Suprapubic skin (tissue), 4 donors: ENCODE measurements around the gene PDHA1. TPM values are rescaled to one million over a fixed set of nuclear protein-coding genes. Genes with fewer than 3 reads are reported as not detected.

Experiments
- DNase-seq, 2 donors: peaks; one replicate each; pipeline ENCODE4 v3.0.0-alpha.2; 2019; ENCODE audit warnings: low spot score in 2 of 2
- H3K27ac ChIP-seq: fragments of 200-600 bp; sonication (generic); one replicate; pipeline ENCODE4 v1.5.1; 2019
- H3K27me3 ChIP-seq: fragments of 200-600 bp; sonication (generic); one replicate; pipeline ENCODE4 v1.5.1; 2019
- H3K36me3 ChIP-seq: fragments of 200-600 bp; sonication (generic); one replicate; pipeline ENCODE4 v1.5.1; 2019
- H3K4me1 ChIP-seq: fragments of 200-600 bp; sonication (generic); one replicate; pipeline ENCODE4 v1.5.1; 2019
- H3K4me3 ChIP-seq: fragments of 200-600 bp; sonication (generic); one replicate; pipeline ENCODE4 v1.5.1; 2019; ENCODE audit warnings: mild to moderate bottlenecking
- H3K9me3 ChIP-seq: fragments of 200-600 bp; sonication (generic); one replicate; pipeline ENCODE4 v1.5.1; 2019
- CTCF ChIP-seq, 2 donors: fragments of 200-600 bp in 1 of 2; fragments of 450-650 bp in 1 of 2; sonication (generic) in 1 of 2; IDR thresholded peaks; one replicate each; pipeline ENCODE4 v1.5.1; 2016 to 2019; ENCODE audit warnings: antibody characterized with exemption in 2 of 2, mild to moderate bottlenecking in 1 of 2, moderate library complexity in 1 of 2
- EP300 ChIP-seq: sonication (generic); formaldehyde crosslinking; IDR thresholded peaks from one replicate; pipeline ENCODE4 v1.6.1; 2017; ENCODE audit warnings: antibody characterized with exemption
- POLR2A ChIP-seq, 2 donors: fragments of 450-650 bp; IDR thresholded peaks; one replicate each; pipeline ENCODE4 v1.6.1; 2017; ENCODE audit warnings: antibody characterized with exemption in 2 of 2, mild to moderate bottlenecking in 2 of 2, moderate library complexity in 2 of 2
- POLR2AphosphoS5 ChIP-seq, 3 donors: sonication (generic); formaldehyde crosslinking; IDR thresholded peaks; one replicate each; pipeline ENCODE4 v1.6.1; 2017; ENCODE audit warnings: antibody characterized with exemption in 3 of 3
- WGBS: methylation state at CpG from one replicate; pipeline ENCODE4 v1.1.5; 2018; 5-methylcytosine and 5-hydroxymethylcytosine counted together
- total RNA-seq, 4 donors: library from RNA; depleted of rRNA; stranded (reverse); fragments of >200 nt; gene quantifications; one replicate each; pipeline ENCODE4 v1.1.0, GENCODE V29; 2016

The PDHA1 gene
- total RNA-seq: 100 to 1,000 TPM in 2 of 4 donors, 10 to 100 TPM in 2; 56.4 to 137 (median 105) TPM

GRCh38 chrX:19343535-19344408 is at the start of gene PDHA1:
Gene PDHA1, plus strand, starts transcription at chrX:19343927. Its CDS starts 111 bp downstream, at chrX:19344038.
- Histone ChIP-seq H3K4me3 (peak within 1 kb of the TSS; percentile 70), H3K4me1 (peaks cover 6% of the 10 kb centered on the region), H3K9me3 (no peaks in the 10 kb centered on the region), H3K27ac (peak within 1 kb of the TSS; percentile 89), H3K36me3 (no peaks in the 10 kb centered on the region), H3K27me3 (no peaks in the 10 kb centered on the region)
- 51% methylated on average over 7 of the region's 81 CpGs for WGBS
- peak in 1 of 3 donors; percentile 34 for TF ChIP-seq POLR2AphosphoS5 (IDR thresholded peaks at IDR 0.05)
- TF ChIP-seq CTCF (IDR thresholded peaks at IDR 0.05): no peak
- TF ChIP-seq POLR2A (IDR thresholded peaks at IDR 0.05): peak in 1 of 2 donors; percentile 38
- DNase-seq: peak; percentile 94

- H3K27ac ChIP-seq: no peak overlapping the region
- no peaks in the 10 kb centered on the region for H3K27me3 ChIP-seq
- no peaks in the 10 kb centered on the region for H3K4me1 ChIP-seq
- TF ChIP-seq EP300: no peak
- TF ChIP-seq POLR2AphosphoS5 (IDR thresholded peaks at IDR 0.05): no peak
- TF ChIP-seq POLR2A (IDR thresholded peaks at IDR 0.05): no peak
- TF ChIP-seq CTCF (IDR thresholded peaks at IDR 0.05): no peak
- DNase-seq: no peak
- H3K36me3 ChIP-seq: no peaks in the 10 kb centered on the region
- H3K9me3 ChIP-seq: no peaks in the 10 kb centered on the region
- WGBS: 38% methylated on average over 10 of the region's 10 CpGs
- H3K4me3 ChIP-seq: no peak overlapping the region
Measured at GRCh38 chrX:19303256-19303880, 40.4 kb upstream of the PDHA1 start.

GRCh38 chrX:19326567-19326966 is 17.2 kb upstream of the PDHA1 start:
- no peaks in the 10 kb centered on the region for H3K9me3 ChIP-seq
- no peak for DNase-seq
- TF ChIP-seq POLR2AphosphoS5 (IDR thresholded peaks at IDR 0.05) (no peak), CTCF (IDR thresholded peaks at IDR 0.05) (no peak), EP300 (no peak), POLR2A (IDR thresholded peaks at IDR 0.05) (no peak)
- no peaks in the 10 kb centered on the region for H3K27me3 ChIP-seq
- H3K4me1 ChIP-seq: no peaks in the 10 kb centered on the region
- no peak overlapping the region for H3K27ac ChIP-seq
- no peak overlapping the region for H3K4me3 ChIP-seq
- no peaks in the 10 kb centered on the region for H3K36me3 ChIP-seq
- 84% methylated on average over 2 of the region's 2 CpGs for WGBS

GRCh38 chrX:19331831-19332230 is 11.9 kb upstream of the PDHA1 start:
- Histone ChIP-seq H3K4me1 (no peaks in the 10 kb centered on the region), H3K9me3 (peaks cover 6% of the 10 kb centered on the region), H3K27me3 (no peaks in the 10 kb centered on the region), H3K27ac (no peak overlapping the region), H3K36me3 (no peaks in the 10 kb centered on the region), H3K4me3 (no peak overlapping the region)
- no peak for DNase-seq
- TF ChIP-seq POLR2A (IDR thresholded peaks at IDR 0.05) (no peak), EP300 (no peak), POLR2AphosphoS5 (IDR thresholded peaks at IDR 0.05) (no peak), CTCF (IDR thresholded peaks at IDR 0.05) (no peak)
- WGBS: 85% methylated on average over 10 of the region's 10 CpGs

GRCh38 chrX:19332983-19333382 is 10.7 kb upstream of the PDHA1 start:
- no peak overlapping the region for H3K27ac ChIP-seq
- DNase-seq: no peak
- TF ChIP-seq POLR2A (IDR thresholded peaks at IDR 0.05): no peak
- TF ChIP-seq EP300: no peak
- no peak for TF ChIP-seq CTCF (IDR thresholded peaks at IDR 0.05)
- no peak for TF ChIP-seq POLR2AphosphoS5 (IDR thresholded peaks at IDR 0.05)
- no peak overlapping the region for H3K4me3 ChIP-seq
- H3K36me3 ChIP-seq: no peaks in the 10 kb centered on the region
- WGBS: 37% methylated on average over 2 of the region's 5 CpGs
- peaks cover 6% of the 10 kb centered on the region for H3K9me3 ChIP-seq
- H3K4me1 ChIP-seq: no peaks in the 10 kb centered on the region
- H3K27me3 ChIP-seq: no peaks in the 10 kb centered on the region
